Activated naive CD8-positive, alpha-beta T cell (primary cell): Measurements from ENCODE around the gene ZNF304.

Experiments
- H3K27ac Mint-ChIP-seq: one replicate; pipeline ENCODE4 v1.8.0; 2021; ENCODE audit warnings: mixed read lengths
- H3K27me3 Mint-ChIP-seq: one replicate; pipeline ENCODE4 v1.8.0; 2021; ENCODE audit warnings: mixed read lengths
- H3K36me3 Mint-ChIP-seq: one replicate; pipeline ENCODE4 v1.8.0; 2021; ENCODE audit warnings: mixed read lengths
- H3K4me1 Mint-ChIP-seq: one replicate; pipeline ENCODE4 v1.8.0; 2021; ENCODE audit warnings: low read depth, mixed read lengths
- H3K4me3 Mint-ChIP-seq: one replicate; pipeline ENCODE4 v1.8.0; 2021; ENCODE audit warnings: mild to moderate bottlenecking, mixed read lengths
- H3K9me3 Mint-ChIP-seq: one replicate; pipeline ENCODE4 v1.8.0; 2021; ENCODE audit warnings: low read depth, mixed read lengths

Gene ZNF304

DNA sequence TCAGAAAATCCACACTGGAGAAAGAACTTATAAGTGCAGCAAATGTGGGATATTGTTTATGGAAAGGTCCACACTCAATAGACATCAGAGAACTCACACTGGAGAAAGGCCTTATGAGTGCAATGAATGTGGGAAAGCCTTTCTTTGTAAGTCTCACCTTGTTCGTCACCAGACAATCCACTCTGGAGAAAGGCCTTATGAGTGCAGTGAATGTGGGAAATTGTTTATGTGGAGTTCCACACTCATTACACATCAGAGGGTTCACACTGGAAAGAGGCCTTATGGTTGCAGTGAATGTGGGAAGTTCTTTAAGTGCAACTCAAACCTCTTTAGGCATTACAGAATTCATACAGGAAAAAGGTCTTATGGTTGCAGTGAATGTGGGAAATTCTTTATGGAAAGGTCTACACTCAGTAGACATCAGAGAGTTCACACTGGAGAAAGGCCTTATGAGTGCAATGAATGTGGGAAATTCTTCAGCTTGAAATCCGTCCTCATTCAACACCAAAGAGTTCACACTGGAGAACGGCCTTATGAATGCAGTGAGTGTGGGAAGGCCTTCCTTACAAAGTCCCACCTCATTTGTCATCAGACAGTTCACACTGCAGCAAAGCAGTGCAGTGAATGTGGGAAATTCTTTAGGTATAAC, 26.6 kb downstream of the ZNF304 start:
- no peak overlapping the region for H3K27ac Mint-ChIP-seq
- no peaks in the 10 kb centered on the region for H3K27me3 Mint-ChIP-seq
- H3K9me3 Mint-ChIP-seq, result peaks cover 34% of the 10 kb centered on the region
- H3K36me3 Mint-ChIP-seq, result peaks cover 53% of the 10 kb centered on the region
- no peak overlapping the region for H3K4me3 Mint-ChIP-seq
- no peaks in the 10 kb centered on the region for H3K4me1 Mint-ChIP-seq

DNA sequence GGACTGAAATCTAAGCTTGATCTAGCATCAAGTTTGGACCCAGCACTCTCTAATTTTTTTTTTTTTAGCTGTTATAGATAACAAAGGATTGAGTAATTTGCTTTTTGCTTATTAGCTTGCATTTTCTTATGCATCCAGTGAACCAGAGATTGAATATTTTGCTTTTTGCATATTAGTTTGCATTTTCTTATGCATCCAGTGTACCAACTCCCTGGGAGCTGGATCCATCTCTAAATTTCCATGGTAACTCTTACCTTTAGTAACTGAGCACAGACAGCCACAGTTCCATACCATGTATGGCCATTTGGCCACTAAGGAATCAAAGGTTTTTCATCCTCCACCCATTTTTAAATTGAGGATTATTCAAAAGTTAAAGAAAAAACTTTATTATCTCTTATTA, 29.9 kb downstream of the ZNF304 start:
- no peak overlapping the region for H3K27ac Mint-ChIP-seq

DNA sequence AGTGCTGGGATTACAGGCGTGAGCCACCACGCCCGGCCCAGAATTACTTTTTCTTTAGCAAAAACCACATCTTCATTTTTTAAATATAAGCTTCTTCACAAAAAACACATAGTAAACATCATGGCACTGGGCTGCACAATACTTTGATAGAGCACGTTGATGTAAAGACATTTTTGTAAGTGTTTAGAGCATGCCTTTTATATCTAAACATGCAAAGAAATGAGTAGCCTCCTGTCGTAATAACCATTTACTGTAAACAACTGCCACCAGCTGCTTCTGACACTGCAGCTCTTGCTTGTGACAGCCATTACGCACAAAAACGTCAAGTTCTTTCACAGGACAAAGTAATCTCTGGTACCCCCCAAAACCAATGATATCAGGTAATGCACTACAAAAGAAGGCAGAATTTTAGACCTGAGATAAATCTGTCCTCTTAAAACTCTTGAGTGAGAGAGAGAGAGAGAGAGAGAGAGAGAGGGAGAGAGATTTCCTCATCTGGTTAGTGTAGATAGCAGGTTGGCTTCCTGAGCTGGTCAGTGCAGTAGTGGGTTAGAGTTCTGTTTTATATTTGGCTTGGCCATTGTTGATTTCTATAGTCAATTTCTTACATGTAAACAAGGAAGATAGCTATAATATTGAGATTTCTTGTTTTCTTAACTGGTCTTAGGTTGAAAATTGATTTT, 31.9 kb downstream of the ZNF304 start:
- Mint-ChIP-seq H3K27me3 (no peaks in the 10 kb centered on the region), H3K36me3 (peaks cover 20% of the 10 kb centered on the region), H3K4me3 (no peak overlapping the region), H3K27ac (no peak overlapping the region), H3K9me3 (peaks cover 29% of the 10 kb centered on the region), H3K4me1 (no peaks in the 10 kb centered on the region)

More for the DNA sequence above, 29.9 kb downstream of the ZNF304 start:
- Mint-ChIP-seq H3K27me3 (no peaks in the 10 kb centered on the region), H3K36me3 (peaks cover 35% of the 10 kb centered on the region), H3K9me3 (peaks cover 27% of the 10 kb centered on the region), H3K4me1 (no peaks in the 10 kb centered on the region), H3K4me3 (no peak overlapping the region)

DNA sequence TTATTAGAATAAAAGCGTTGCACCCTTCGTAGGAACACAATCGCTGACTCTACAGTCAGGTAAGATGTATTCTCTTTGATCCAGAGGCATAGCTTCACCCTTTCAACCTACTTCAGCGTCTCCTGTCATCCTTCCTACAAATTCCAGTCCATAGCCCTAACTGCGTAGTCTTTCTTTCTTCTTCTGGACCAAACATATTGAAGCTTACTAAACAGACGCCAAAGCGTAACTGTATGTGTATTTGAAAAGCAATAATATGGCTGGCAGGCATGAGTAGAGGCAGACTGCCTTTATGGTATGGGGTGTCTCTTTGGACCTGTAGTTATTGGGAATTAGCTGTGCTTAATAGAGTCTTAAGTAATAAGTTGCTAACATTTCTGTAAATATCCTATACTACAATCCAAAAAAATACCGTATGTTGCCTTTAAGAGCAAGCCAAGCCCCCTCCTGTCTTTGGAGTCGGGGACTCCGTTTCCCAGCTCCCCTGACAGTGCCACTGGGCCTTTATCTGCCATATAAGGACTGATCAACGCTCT, 38.2 kb downstream of the ZNF304 start:
- H3K4me1 Mint-ChIP-seq, result peaks cover 32% of the 10 kb centered on the region
- H3K4me3 Mint-ChIP-seq, result peak overlapping the region; percentile 97
- no peaks in the 10 kb centered on the region for H3K27me3 Mint-ChIP-seq
- peak overlapping the region; percentile 88 for H3K27ac Mint-ChIP-seq
- peaks cover 22% of the 10 kb centered on the region for H3K9me3 Mint-ChIP-seq
- H3K36me3 Mint-ChIP-seq, result peaks cover 38% of the 10 kb centered on the region

DNA sequence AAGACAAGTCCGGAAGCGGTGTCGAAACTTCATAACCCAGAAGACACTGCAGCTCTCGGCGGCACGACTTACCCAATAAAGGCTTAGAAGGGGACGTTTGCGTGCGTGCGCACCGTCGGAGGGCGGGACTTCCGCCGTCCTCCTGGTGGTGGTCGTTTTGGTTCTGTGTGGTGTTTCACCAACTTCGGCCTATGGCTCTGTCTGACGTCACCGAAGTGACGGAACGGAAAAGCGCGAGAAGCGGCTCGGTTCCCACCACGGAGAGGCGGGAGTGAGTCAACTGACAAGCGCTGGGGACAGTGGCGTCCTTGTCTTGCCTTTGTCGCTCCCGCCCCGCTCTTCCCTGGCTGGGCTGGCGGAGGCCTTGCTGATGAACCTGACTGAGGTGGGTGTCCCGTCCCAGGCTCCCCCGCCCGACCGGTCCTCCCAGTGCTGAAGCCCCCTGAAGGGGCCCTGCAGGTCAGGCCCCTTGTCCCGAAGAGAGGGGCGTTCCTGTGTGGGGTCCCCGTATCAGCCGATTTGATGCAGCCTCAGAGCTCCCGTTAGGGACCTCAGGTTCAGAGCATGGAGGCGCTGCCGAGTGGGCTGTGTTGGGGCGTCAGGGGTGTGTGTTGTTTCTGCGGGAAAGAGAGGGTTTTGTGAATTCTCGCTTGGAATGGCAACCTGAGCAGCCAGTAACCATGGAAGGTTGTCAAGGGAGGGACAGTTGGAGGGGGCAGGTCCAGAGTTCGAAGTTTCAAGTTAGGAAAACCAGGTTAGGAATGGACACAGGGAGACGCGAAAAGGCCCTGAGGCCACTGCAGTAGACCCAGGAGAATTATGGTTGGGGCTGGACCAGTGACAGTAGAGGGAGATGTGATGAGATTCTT, 38.9 kb downstream of the ZNF304 start, which contains the start of gene ZNF548:
Gene ZNF548, plus strand, starts transcription at position 125 of the 869 bp plus-strand sequence. Its CDS starts 246 bp downstream, at position 371.
- H3K27ac Mint-ChIP-seq, result peak within 1 kb of the TSS; percentile 88
- H3K27me3 Mint-ChIP-seq, result no peaks in the 10 kb centered on the region
- H3K9me3 Mint-ChIP-seq, result peaks cover 28% of the 10 kb centered on the region
- peak within 1 kb of the TSS; percentile 97 for H3K4me3 Mint-ChIP-seq
- H3K4me1 Mint-ChIP-seq, result peaks cover 32% of the 10 kb centered on the region
- peaks cover 44% of the 10 kb centered on the region for H3K36me3 Mint-ChIP-seq

DNA sequence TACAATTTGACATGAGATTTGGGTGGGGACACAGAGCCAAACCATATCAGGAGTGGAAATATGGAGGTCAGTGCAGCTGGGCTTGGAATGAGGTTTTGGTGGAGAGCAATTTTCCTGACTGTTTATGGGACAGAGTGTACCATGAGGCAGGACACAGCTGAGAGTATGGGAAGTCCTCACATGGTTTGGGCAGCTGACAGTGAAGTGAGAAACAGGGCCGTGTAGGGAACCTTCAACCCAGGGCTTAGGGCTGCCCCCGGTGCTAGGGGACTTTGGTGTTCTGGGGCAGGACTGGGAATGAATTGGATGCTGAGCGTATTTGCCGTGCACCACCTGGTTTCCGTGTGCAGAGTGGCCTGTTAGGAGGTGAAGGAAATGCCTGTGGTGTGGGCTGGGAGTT, 44.6 kb downstream of the ZNF304 start:
- Mint-ChIP-seq H3K27me3 (no peaks in the 10 kb centered on the region), H3K9me3 (peaks cover 51% of the 10 kb centered on the region), H3K27ac (no peak overlapping the region), H3K4me3 (no peak overlapping the region), H3K36me3 (peaks cover 83% of the 10 kb centered on the region), H3K4me1 (peaks cover 17% of the 10 kb centered on the region)

DNA sequence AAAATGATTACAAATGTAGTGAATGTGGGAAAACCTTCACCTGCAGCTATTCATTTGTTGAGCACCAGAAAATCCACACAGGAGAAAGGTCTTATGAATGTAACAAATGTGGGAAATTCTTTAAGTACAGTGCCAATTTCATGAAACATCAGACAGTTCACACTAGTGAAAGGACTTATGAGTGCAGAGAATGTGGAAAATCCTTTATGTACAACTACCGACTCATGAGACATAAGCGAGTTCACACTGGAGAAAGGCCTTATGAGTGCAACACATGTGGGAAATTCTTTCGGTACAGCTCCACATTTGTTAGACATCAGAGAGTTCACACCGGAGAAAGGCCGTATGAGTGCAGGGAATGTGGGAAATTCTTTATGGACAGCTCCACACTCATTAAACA, 47.8 kb downstream of the ZNF304 start:
- H3K9me3 Mint-ChIP-seq, result peaks cover 50% of the 10 kb centered on the region
- peaks cover 72% of the 10 kb centered on the region for H3K36me3 Mint-ChIP-seq
- no peak overlapping the region for H3K27ac Mint-ChIP-seq
- no peak overlapping the region for H3K4me3 Mint-ChIP-seq
- H3K27me3 Mint-ChIP-seq, result no peaks in the 10 kb centered on the region
- peaks cover 2% of the 10 kb centered on the region for H3K4me1 Mint-ChIP-seq

DNA sequence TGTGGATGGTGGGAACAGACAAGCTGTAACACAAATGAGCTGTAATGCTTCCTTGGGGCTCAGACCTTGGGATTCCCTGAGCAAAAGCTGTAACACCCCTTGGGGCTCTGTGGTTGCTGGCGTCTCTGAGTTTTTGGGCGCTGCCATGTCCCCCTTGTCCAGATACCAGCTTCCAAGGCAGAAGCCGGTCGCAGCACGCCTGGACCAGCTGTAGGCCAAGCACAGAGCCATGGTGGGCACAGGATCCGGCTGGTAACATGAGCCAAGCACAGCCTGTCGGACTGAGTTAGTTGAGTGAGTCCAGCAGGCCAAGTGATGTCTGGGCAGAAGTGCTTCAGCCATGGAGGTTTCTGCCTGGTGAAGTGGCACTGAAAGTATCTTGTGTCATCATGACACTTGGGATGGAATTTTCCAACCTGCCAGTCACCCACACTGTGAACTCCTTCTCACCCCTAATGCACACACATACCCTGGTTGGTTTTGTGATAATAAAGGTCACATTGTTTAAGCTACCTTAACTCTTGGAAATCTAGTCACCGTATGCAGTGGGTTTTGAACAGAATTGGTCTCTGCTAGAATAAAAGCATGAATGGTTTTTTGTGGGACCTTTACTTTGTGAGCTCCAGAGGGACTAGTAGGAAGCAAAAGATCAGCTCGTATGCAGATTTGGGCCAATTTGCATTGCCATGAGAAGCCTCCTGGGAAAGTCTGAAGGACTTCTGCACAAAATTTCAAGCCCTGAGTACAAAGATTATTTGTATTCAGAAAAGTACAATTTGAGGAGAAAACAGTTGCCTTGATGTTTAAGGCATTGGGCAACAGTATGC, 52.9 kb downstream of the ZNF304 start:
- H3K9me3 Mint-ChIP-seq, result peaks cover 11% of the 10 kb centered on the region
- H3K27ac Mint-ChIP-seq, result no peak overlapping the region
- peaks cover 23% of the 10 kb centered on the region for H3K36me3 Mint-ChIP-seq
- no peak overlapping the region for H3K4me3 Mint-ChIP-seq
- peaks cover 2% of the 10 kb centered on the region for H3K4me1 Mint-ChIP-seq
- no peaks in the 10 kb centered on the region for H3K27me3 Mint-ChIP-seq

DNA sequence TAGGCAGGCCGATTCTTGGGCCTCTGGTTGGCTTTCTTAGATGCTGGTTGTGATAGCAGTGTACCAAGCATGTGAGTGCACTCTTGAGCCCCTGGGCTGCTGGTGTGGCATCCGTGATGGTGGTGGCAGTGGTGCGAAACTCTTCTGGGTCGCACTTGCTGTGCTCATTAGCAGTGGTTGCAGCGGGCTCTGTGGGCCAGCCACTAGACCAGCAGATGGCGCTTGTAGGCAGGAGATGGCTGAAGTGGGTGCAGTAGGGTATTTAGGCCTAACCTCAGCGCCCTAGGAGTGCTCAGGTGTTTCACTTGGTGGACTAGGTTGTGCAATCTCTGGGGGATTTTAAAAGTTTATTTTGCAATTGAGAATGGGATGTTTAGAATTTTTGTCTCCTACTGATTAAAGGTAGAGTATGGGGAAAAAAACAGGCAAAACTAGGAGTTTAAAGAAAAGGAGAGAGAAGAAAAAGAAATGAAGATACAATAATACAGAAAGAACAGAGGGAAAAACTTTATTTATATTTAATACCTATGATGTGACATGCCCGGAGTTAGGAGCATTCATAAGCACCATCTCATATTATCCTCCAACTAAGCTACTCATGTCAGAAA, 55.5 kb downstream of the ZNF304 start:
- Mint-ChIP-seq H3K9me3 (no peaks in the 10 kb centered on the region), H3K4me1 (peaks cover 11% of the 10 kb centered on the region), H3K27me3 (no peaks in the 10 kb centered on the region), H3K36me3 (peaks cover 5% of the 10 kb centered on the region), H3K4me3 (no peak overlapping the region), H3K27ac (no peak overlapping the region)
